Neutrophil (primary cell): ENCODE measurements around the gene EIF2S1.
"Not testable (repeated sequence)": the region's sequence is repeated elsewhere in the genome, so short reads cannot be mapped to it uniquely, and the experiment has no call there.

ENCODE experiments used
- H3K27ac ChIP-seq: fragments of 200-600 bp; sonication (generic); 2 replicates; pipeline ENCODE4 v1.5.1; 2016; ENCODE audit warnings: mild to moderate bottlenecking, moderate library complexity
- H3K27me3 ChIP-seq: fragments of 200-600 bp; sonication (generic); 2 replicates; pipeline ENCODE4 v1.6.0; 2016; ENCODE audit warnings: mild to moderate bottlenecking
- H3K36me3 ChIP-seq: fragments of 200-600 bp; sonication (generic); 2 replicates; pipeline ENCODE4 v1.5.1; 2017
- H3K4me1 ChIP-seq, 2 experiments: fragments of 200-600 bp in 1 of 2; sonication (generic) in 1 of 2; 1 replicate in 1 of 2; 2 replicates in 1 of 2; pipeline versions ENCODE4 v1.5.1 to v1.6.1; 2013 to 2016; ENCODE audit warnings: low read depth in 1 of 2, low read length in 1 of 2, mild to moderate bottlenecking in 1 of 2, moderate library complexity in 1 of 2; ENCODE audit not compliant: control insufficient read depth in 1 of 2, insufficient read depth in 1 of 2
- H3K4me3 ChIP-seq, 2 experiments: fragments of 200-600 bp in 1 of 2; sonication (generic) in 1 of 2; 1 replicate in 1 of 2; 2 replicates in 1 of 2; pipeline ENCODE4 v1.5.1; 2013 to 2016; ENCODE audit warnings: low read depth in 1 of 2, low read length in 1 of 2, mild to moderate bottlenecking in 1 of 2, moderate library complexity in 1 of 2
- H3K9me3 ChIP-seq: fragments of 200-600 bp; sonication (generic); 2 replicates; pipeline ENCODE4 v1.5.1; 2016
- TF ChIP-seq, protein P1 (sequence below): fragments of 200-600 bp; sonication (generic); IDR thresholded peaks from 2 replicates; pipeline ENCODE4 v1.5.1; 2016; ENCODE audit warnings: antibody characterized with exemption

The EIF2S1 gene

GRCh38 chr14:67331368-67332125, 28.6 kb upstream of the EIF2S1 start:
- H3K4me1 ChIP-seq: no peaks in the 10 kb centered on the region
- TF ChIP-seq, protein P1, sequence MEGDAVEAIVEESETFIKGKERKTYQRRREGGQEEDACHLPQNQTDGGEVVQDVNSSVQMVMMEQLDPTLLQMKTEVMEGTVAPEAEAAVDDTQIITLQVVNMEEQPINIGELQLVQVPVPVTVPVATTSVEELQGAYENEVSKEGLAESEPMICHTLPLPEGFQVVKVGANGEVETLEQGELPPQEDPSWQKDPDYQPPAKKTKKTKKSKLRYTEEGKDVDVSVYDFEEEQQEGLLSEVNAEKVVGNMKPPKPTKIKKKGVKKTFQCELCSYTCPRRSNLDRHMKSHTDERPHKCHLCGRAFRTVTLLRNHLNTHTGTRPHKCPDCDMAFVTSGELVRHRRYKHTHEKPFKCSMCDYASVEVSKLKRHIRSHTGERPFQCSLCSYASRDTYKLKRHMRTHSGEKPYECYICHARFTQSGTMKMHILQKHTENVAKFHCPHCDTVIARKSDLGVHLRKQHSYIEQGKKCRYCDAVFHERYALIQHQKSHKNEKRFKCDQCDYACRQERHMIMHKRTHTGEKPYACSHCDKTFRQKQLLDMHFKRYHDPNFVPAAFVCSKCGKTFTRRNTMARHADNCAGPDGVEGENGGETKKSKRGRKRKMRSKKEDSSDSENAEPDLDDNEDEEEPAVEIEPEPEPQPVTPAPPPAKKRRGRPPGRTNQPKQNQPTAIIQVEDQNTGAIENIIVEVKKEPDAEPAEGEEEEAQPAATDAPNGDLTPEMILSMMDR: no peak
- peaks cover 60% of the 10 kb centered on the region for H3K36me3 ChIP-seq
- H3K27me3 ChIP-seq: no peaks in the 10 kb centered on the region
- no peak overlapping the region for H3K4me3 ChIP-seq
- no peak overlapping the region for H3K27ac ChIP-seq
- no peaks in the 10 kb centered on the region for H3K9me3 ChIP-seq

DNA sequence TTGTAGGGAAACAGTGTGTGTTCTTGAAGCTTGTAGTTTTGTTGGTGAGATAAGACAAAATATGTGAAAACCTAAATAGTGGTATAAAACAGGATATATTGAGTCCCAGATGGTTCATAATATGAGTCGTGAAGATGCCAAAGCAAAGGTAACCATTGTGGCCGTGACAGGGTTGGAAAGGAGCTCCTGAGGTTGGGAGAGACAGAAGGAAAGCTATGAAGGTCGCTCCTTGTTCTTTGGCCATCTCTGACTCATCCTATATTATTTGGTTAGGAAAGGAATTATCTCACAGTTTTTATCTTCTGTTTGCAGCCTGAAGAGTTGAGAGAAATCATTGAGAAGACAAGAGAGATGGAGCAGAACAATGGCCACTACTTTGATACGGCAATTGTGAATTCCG, 27.7 kb upstream of the EIF2S1 start:
- no peaks in the 10 kb centered on the region for H3K27me3 ChIP-seq
- TF ChIP-seq, protein P1: no peak
- no peak overlapping the region for H3K4me3 ChIP-seq
- H3K27ac ChIP-seq: no peak overlapping the region
- H3K9me3 ChIP-seq: no peaks in the 10 kb centered on the region
- H3K36me3 ChIP-seq: peaks cover 70% of the 10 kb centered on the region
- no peaks in the 10 kb centered on the region for H3K4me1 ChIP-seq

GRCh38 chr14:67335781-67336180, 24.3 kb upstream of the EIF2S1 start:
- H3K9me3 ChIP-seq: no peaks in the 10 kb centered on the region
- TF ChIP-seq, protein P1: no peak
- no peak overlapping the region for H3K4me3 ChIP-seq
- no peaks in the 10 kb centered on the region for H3K27me3 ChIP-seq
- H3K27ac ChIP-seq: no peak overlapping the region
- H3K4me1 ChIP-seq: no peaks in the 10 kb centered on the region
- peaks cover 96% of the 10 kb centered on the region for H3K36me3 ChIP-seq

- not testable (repeated sequence) for H3K27ac ChIP-seq, H3K4me1 ChIP-seq, H3K27me3 ChIP-seq, H3K9me3 ChIP-seq, H3K4me3 ChIP-seq
- peaks cover 93% of the 10 kb centered on the region for H3K36me3 ChIP-seq
Measured at GRCh38 chr14:67341231-67341630, 18.9 kb upstream of the EIF2S1 start.

DNA sequence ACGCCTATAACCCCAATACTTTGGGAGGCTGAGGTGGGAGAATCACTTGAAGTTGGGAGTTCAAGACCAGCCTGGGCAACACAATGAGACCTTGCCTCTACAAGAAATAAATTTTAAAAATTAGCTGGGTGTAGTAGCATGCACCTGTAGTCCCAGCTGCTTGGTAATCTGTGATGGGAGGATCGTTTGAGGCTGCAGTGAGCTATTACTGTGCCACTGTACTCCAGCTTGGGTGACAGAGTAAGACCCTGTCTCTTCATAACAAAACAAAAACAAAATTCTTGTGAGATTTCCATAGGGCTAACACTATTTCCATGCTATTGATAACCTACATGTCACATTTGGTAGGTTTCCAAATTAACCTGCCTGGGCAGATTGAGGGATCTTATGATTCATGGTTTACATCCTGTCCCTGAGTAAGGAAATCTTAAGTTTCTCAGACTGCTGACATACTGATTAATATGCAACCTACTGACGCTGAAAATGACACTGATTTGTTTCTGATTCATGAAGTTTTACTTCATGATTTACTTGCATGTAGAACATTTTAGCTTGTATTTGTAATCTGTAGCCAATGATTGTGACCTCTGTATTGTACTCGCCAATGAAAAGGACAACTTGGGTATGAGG, 16.4 kb upstream of the EIF2S1 start:
- Histone ChIP-seq H3K4me1 (no peaks in the 10 kb centered on the region), H3K27me3 (no peaks in the 10 kb centered on the region), H3K9me3 (no peaks in the 10 kb centered on the region), H3K36me3 (peaks cover 93% of the 10 kb centered on the region), H3K4me3 (no peak overlapping the region), H3K27ac (no peak overlapping the region)
- TF ChIP-seq, protein P1: no peak

GRCh38 chr14:67345583-67345982, 14.5 kb upstream of the EIF2S1 start:
- no peak overlapping the region for H3K27ac ChIP-seq
- no peak overlapping the region for H3K4me3 ChIP-seq
- H3K36me3 ChIP-seq: peaks cover 94% of the 10 kb centered on the region
- no peaks in the 10 kb centered on the region for H3K9me3 ChIP-seq
- no peaks in the 10 kb centered on the region for H3K4me1 ChIP-seq
- H3K27me3 ChIP-seq: no peaks in the 10 kb centered on the region
- TF ChIP-seq, protein P1: no peak
